PFSK-1 (cell line): ENCODE results near the gene JMY.

Source experiments
- REST ChIP-seq, 2 experiments: IDR thresholded peaks; 2 replicates each; pipeline versions ENCODE4 v1.6.1 to v1.8.0; 2011 to 2012; ENCODE audit warnings: low read depth in 2 of 2, low read length in 2 of 2, control low read depth in 1 of 2, inconsistent platforms in 1 of 2, mild to moderate bottlenecking in 1 of 2, moderate library complexity in 1 of 2; ENCODE audit not compliant: insufficient read depth in 1 of 2
- SIN3A ChIP-seq: IDR thresholded peaks from 2 replicates; pipeline ENCODE4 v1.6.1; 2012; ENCODE audit warnings: mild to moderate bottlenecking, low read length, moderate library complexity, borderline replicate concordance; ENCODE audit not compliant: insufficient read depth

DNA sequence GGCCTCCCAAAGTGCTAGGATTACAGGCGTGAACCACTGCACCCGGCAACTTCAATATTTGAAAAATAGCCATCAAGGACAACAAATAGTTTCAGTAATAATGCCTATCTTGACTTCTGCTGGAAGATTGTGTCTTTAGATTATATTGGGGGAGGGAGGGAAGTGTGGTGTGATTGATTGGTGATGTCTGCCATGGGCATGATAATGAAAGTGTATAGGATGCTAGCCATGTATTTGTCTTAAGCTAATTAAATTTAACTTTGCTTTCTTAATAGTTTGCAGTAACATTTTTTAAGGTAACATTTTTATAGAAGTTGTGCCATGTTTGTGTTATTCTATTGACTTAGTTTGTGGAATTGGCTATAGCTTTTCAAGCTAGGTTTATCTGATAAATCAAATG is 4.6 kb downstream of the JMY start:
- TF ChIP-seq REST (IDR thresholded peaks at IDR 0.05; ENCODE audit: insufficient read depth in 1 of 2, low read depth in 2 of 2, low read length in 2 of 2) (no peak), SIN3A (no peak)
